ENCODE results near the gene CHN2.

DNA sequence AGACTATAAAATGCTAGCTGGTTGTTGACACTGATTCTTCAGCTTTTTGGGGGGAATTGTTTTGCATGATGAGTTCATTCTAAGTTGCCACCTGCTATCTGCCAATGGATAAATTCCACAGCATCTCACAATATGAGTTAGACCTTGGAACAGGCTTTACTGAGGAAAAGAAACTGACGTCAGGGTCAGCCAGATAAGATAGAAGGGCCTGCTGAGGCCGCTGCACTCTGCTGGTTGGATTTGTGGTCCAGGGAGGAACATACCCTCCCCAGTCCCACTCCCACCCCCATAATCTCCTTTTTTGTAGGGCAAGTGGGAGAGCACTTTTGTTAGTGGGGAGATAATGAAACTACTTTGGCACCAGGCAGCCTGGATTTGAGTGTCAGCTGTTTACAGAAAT lies 258.4 kb downstream of the CHN2 start:
- TF ChIP-seq, protein P1, sequence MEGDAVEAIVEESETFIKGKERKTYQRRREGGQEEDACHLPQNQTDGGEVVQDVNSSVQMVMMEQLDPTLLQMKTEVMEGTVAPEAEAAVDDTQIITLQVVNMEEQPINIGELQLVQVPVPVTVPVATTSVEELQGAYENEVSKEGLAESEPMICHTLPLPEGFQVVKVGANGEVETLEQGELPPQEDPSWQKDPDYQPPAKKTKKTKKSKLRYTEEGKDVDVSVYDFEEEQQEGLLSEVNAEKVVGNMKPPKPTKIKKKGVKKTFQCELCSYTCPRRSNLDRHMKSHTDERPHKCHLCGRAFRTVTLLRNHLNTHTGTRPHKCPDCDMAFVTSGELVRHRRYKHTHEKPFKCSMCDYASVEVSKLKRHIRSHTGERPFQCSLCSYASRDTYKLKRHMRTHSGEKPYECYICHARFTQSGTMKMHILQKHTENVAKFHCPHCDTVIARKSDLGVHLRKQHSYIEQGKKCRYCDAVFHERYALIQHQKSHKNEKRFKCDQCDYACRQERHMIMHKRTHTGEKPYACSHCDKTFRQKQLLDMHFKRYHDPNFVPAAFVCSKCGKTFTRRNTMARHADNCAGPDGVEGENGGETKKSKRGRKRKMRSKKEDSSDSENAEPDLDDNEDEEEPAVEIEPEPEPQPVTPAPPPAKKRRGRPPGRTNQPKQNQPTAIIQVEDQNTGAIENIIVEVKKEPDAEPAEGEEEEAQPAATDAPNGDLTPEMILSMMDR (IDR thresholded peaks at IDR 0.05; ENCODE audit: insufficient read depth, low read length, poor library complexity, severe bottlenecking): no peak
- no peak for TF ChIP-seq EZH2phosphoT487 (conservative IDR thresholded peaks at IDR 0.05; ENCODE audit: low read length)
